ENCODE results near the gene SP100. TPM values are rescaled to one million over a fixed set of nuclear protein-coding genes. Genes with fewer than 3 reads are reported as not detected.
"Not testable (repeated sequence)": the region's sequence is repeated elsewhere in the genome, so short reads cannot be mapped to it uniquely, and the experiment has no call there.

SP100 gene
- total and polyA plus RNA-seq, 8 donors: 24.6 to 66.8 (median 37.2) TPM

- intact Hi-C loops (cut with DNase I): no loop called here
- ATAC-seq (no peak), FAIRE-seq (no peak), DNase-seq (no peak)
- Histone ChIP-seq H3K4me3 (no peak overlapping the region), H3K36me3 (peaks cover 0 to 52% (median 12%) of the 10 kb centered on the region in 3 donors), H3K27ac (no peak overlapping the region), H3K27me3 (no peaks in the 10 kb centered on the region), H3K4me1 (no peaks in the 10 kb centered on the region), H3K9me3 (no peaks in the 10 kb centered on the region)
- 91 to 92% methylated on average over 4 of the region's 4 CpGs for WGBS, 2 donors
- no peak for TF ChIP-seq CTCF (IDR thresholded peaks at IDR 0.05)
Measured at GRCh38 chr2:230471074-230471473, 55.1 kb downstream of the SP100 start.

- no peaks in the 10 kb centered on the region for H3K9me3 ChIP-seq
- no peak for FAIRE-seq
- DNase-seq: no peak
- no peak for ATAC-seq
- H3K27ac ChIP-seq: no peak overlapping the region
- no peaks in the 10 kb centered on the region for H3K27me3 ChIP-seq
- no peak for TF ChIP-seq CTCF (IDR thresholded peaks at IDR 0.05)
- H3K4me1 ChIP-seq: no peaks in the 10 kb centered on the region
- intact Hi-C loops (cut with DNase I): no loop called here
- peaks cover 0 to 38% (median 5%) of the 10 kb centered on the region in 3 donors for H3K36me3 ChIP-seq
- no peak overlapping the region for H3K4me3 ChIP-seq
Measured at GRCh38 chr2:230472621-230473018, 56.6 kb downstream of the SP100 start.

- Histone ChIP-seq H3K27ac (no peak overlapping the region), H3K4me1 (no peaks in the 10 kb centered on the region), H3K9me3 (no peaks in the 10 kb centered on the region), H3K36me3 (peaks cover 0 to 32% (median 5%) of the 10 kb centered on the region in 3 donors), H3K4me3 (no peak overlapping the region), H3K27me3 (no peaks in the 10 kb centered on the region)
- DNase-seq (no peak), FAIRE-seq (no peak), ATAC-seq (no peak)
- intact Hi-C loops (cut with DNase I): no loop called here
- 64 to 66% methylated on average over 3 of the region's 3 CpGs for WGBS, 2 donors
- no peak for TF ChIP-seq CTCF (IDR thresholded peaks at IDR 0.05)
Measured at GRCh38 chr2:230473378-230473777, 57.4 kb downstream of the SP100 start.

- Histone ChIP-seq H3K4me3 (no peak overlapping the region), H3K4me1 (no peaks in the 10 kb centered on the region), H3K36me3 (peaks cover 0 to 16% (median 0%) of the 10 kb centered on the region in 3 donors), H3K9me3 (no peaks in the 10 kb centered on the region), H3K27ac (no peak overlapping the region), H3K27me3 (no peaks in the 10 kb centered on the region)
- no peak for ATAC-seq
- no peak for DNase-seq
- WGBS, 2 donors: 97 to 100% methylated on average over 1 of the region's 1 CpG
- TF ChIP-seq CTCF (IDR thresholded peaks at IDR 0.05): no peak
- no peak for FAIRE-seq
- intact Hi-C loops (cut with DNase I): no loop called here
Measured at GRCh38 chr2:230475143-230475542, 59.1 kb downstream of the SP100 start.

GRCh38 chr2:230485801-230486341, 69.9 kb downstream of the SP100 start:
- DNase-seq (no peak), FAIRE-seq (no peak), ATAC-seq (no peak)
- TF ChIP-seq CTCF (IDR thresholded peaks at IDR 0.05): no peak
- intact Hi-C loops (cut with DNase I): no loop called here
- WGBS, 2 donors: 94% methylated on average over 4 of the region's 4 CpGs
- Histone ChIP-seq H3K4me3 (no peak overlapping the region), H3K27me3 (no peaks in the 10 kb centered on the region), H3K9me3 (no peaks in the 10 kb centered on the region), H3K4me1 (no peaks in the 10 kb centered on the region), H3K36me3 (no peaks in the 10 kb centered on the region), H3K27ac (no peak overlapping the region)

GRCh38 chr2:230491219-230491618, 75.2 kb downstream of the SP100 start:
- H3K27ac ChIP-seq; ATAC-seq; FAIRE-seq; H3K4me3 ChIP-seq; intact Hi-C loops (cut with DNase I); DNase-seq; H3K9me3 ChIP-seq; H3K27me3 ChIP-seq; H3K4me1 ChIP-seq; H3K36me3 ChIP-seq: not testable (repeated sequence)
- WGBS, 2 donors: 70 to 97% methylated on average over 2 of the region's 2 CpGs
